Nephron progenitor cell (in vitro differentiated cells): ENCODE results near the gene ADGRG1.

Experiments used
- DNase-seq: peaks from one replicate; pipeline ENCODE4 v3.0.0; 2021
- H3K27ac Mint-ChIP-seq: 2 replicates; pipeline ENCODE4 v1.8.0; 2021; ENCODE audit warnings: mild to moderate bottlenecking, moderate library complexity, mixed read lengths
- H3K27me3 Mint-ChIP-seq: 2 replicates; pipeline ENCODE4 v1.8.0; 2021; ENCODE audit warnings: mild to moderate bottlenecking, low read depth, mixed read lengths; ENCODE audit not compliant: poor library complexity
- H3K36me3 Mint-ChIP-seq: 2 replicates; pipeline ENCODE4 v1.8.0; 2021; ENCODE audit warnings: low read depth, mixed read lengths
- H3K4me1 Mint-ChIP-seq: 2 replicates; pipeline ENCODE4 v1.8.0; 2021; ENCODE audit warnings: mixed read lengths
- H3K4me3 Mint-ChIP-seq: 2 replicates; pipeline ENCODE4 v1.8.0; 2021; ENCODE audit warnings: mild to moderate bottlenecking, moderate library complexity, mixed read lengths
- H3K9me3 Mint-ChIP-seq: 2 replicates; pipeline ENCODE4 v1.8.0; 2021; ENCODE audit warnings: mild to moderate bottlenecking, moderate library complexity, mixed read lengths
- TF ChIP-seq, protein P1 (sequence below): fragments of 200-600 bp; sonication (generic); IDR thresholded peaks from 2 replicates; pipeline ENCODE4 v1.5.0; 2021; ENCODE audit warnings: antibody characterized with exemption

Gene ADGRG1

DNA sequence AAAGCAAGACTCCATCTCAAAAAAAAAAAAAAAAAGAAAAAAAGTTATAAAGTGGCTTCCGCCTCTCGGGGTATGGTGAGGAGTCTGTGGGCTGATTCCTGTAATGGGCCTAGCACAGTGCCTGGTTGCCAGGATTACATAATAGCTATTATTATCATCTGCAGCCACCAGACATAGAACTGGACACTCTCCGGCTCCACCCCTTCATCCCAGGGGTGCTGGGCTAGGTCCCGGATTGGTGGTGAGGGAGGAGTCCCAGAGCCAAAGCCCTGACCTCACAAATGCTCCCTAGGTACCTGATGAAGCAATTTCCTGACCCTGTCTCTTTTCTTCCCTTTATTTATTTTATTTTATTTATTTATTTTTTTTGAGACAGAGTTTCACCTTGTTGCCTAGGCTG is 11.6 kb upstream of the ADGRG1 start:
- no peak for DNase-seq
- Mint-ChIP-seq H3K36me3 (no peaks in the 10 kb centered on the region), H3K27ac (no peak overlapping the region), H3K27me3 (peaks cover 4% of the 10 kb centered on the region), H3K4me1 (peaks cover 21% of the 10 kb centered on the region), H3K9me3 (no peaks in the 10 kb centered on the region), H3K4me3 (no peak overlapping the region)
- TF ChIP-seq, protein P1, sequence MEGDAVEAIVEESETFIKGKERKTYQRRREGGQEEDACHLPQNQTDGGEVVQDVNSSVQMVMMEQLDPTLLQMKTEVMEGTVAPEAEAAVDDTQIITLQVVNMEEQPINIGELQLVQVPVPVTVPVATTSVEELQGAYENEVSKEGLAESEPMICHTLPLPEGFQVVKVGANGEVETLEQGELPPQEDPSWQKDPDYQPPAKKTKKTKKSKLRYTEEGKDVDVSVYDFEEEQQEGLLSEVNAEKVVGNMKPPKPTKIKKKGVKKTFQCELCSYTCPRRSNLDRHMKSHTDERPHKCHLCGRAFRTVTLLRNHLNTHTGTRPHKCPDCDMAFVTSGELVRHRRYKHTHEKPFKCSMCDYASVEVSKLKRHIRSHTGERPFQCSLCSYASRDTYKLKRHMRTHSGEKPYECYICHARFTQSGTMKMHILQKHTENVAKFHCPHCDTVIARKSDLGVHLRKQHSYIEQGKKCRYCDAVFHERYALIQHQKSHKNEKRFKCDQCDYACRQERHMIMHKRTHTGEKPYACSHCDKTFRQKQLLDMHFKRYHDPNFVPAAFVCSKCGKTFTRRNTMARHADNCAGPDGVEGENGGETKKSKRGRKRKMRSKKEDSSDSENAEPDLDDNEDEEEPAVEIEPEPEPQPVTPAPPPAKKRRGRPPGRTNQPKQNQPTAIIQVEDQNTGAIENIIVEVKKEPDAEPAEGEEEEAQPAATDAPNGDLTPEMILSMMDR = no peak

DNA sequence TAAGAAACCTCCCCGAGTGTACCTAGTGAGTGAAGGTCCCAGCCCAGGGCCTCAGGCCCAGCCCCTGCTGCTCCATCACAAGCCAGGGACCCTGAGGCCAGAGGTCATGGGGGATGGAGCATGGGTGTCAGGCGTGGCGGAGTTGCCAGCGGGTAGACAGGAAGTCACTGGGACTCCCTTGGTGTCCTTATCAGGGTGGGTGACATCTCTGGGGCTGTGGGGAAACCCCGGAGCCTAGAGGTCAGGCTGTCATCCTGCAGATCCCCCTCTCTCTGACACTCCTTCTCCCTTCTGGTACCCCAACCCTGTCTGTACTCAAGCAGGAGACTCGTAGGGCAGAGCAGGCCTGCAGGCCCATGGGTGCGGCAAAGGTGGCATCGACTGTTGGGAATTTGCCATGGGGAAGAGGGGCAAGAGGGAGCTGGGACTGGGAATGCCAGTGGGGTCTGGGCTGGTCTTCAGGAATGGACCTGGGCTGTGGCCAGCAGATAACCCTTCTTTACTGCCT is 10.8 kb upstream of the ADGRG1 start:
- Mint-ChIP-seq H3K9me3 (no peaks in the 10 kb centered on the region), H3K36me3 (no peaks in the 10 kb centered on the region)

DNA sequence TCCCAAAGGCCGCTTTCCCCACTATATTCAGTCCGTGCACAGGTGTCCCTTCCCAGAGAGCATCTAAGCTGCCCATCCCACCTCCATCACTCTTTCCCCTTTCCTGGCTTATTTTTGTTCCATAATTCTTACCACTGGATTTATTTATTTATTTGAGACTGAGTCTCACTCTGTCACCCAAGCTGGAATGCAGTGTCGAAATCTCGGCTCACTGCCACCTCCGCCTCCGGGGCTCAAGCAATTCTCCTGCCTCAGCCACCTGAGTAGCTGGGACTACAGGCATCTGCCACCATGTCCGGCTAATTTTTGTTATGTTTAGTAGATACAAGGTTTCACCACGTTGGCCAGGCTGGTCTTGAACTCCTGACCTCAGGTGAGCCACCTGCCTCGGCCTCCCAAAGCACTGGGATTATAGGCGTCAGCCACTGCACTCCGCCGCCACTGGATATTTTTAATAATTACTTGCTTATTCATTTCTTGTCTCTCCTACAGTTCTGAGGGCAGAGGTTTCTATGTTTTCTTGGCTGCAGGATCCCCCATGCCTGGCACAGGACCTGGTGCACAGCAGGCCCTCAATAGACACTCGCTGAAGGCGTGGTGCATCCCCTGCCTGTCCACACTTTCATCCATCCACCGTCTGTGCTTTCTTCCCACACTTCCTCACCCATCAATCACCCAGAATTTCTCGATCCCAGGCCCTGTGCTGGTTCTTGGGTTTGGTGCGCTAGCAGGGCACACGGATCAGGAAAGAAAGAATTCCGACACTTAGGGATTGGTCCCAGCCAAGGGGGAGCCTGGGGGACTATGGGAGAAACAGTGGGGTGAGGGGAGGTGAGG is 9.9 kb upstream of the ADGRG1 start:
- Mint-ChIP-seq H3K9me3 (no peaks in the 10 kb centered on the region), H3K36me3 (no peaks in the 10 kb centered on the region), H3K4me1 (peaks cover 38% of the 10 kb centered on the region), H3K4me3 (no peak overlapping the region), H3K27ac (peak overlapping the region; percentile 23), H3K27me3 (peaks cover 3% of the 10 kb centered on the region)
- no peak for DNase-seq
- TF ChIP-seq, protein P1 = no peak

More for the DNA sequence above, 10.8 kb upstream of the ADGRG1 start:
- no peak overlapping the region for H3K27ac Mint-ChIP-seq
- TF ChIP-seq, protein P1 = no peak
- peaks cover 4% of the 10 kb centered on the region for H3K27me3 Mint-ChIP-seq
- no peak overlapping the region for H3K4me3 Mint-ChIP-seq
- H3K4me1 Mint-ChIP-seq = peaks cover 29% of the 10 kb centered on the region
- DNase-seq = no peak

DNA sequence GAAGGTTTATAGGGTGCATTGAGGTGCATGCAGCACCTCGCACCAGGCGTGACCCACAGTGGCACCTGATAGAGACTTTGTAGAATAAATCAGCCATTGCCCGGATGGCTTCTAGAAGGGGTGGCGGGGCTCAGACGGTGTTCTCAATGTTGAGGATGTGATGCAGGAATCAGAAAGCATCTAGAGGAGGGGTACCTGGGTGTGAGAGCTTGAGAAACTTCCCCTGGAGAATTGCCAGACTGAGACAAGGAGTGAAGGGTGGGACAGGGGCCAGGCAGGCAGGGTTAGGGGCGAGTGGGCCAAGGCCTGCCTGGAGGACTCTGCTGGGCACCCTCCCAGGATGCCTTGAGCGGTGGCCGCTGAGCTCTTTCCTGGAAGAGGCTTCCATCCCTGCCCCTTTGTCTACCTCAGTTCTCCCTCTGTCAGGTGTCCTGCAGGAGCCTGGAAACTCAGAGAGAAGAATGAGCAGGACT is 9.3 kb upstream of the ADGRG1 start:
- no peaks in the 10 kb centered on the region for H3K36me3 Mint-ChIP-seq
- H3K4me1 Mint-ChIP-seq = peaks cover 44% of the 10 kb centered on the region
- H3K27ac Mint-ChIP-seq = no peak overlapping the region
- H3K27me3 Mint-ChIP-seq = no peaks in the 10 kb centered on the region
- H3K9me3 Mint-ChIP-seq = no peaks in the 10 kb centered on the region
- no peak overlapping the region for H3K4me3 Mint-ChIP-seq
- no peak for DNase-seq
- TF ChIP-seq, protein P1 = no peak

DNA sequence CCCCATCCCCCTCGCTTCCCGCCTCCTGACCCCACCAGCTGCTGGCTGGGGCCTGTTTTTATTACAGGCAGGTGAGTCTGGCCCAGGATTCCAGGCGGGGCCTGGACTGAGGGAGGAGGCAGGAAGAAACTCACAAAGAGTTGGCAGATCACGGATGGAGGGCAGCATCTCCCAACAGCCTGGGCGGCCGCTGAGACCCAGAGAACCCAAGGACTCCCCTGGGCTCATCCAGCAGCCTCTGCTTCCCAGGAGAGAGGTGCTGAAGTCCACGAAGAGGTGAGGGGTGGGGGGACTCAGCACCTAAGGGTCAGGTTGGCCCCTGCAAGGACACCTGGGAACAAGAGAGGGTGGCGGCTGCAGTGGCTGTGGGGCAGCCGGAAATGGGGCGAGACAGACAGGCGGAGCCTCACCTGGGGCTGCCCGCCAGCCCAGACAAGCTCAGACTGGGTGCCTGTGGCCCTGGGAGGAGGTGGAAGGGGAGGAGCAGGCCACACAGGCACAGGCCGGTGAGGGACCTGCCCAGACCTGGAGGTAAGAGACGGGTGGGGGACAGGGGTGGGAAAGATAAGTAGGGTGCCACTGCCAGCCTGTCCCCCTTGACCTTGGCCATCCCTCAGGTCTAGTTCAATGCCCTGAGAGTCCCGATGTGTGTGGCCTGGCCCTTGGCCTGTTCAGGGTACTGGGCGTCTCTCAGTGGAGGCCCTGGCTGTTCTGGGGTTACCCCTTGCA is 8.7 kb upstream of the ADGRG1 start:
- Mint-ChIP-seq H3K27me3 (no peaks in the 10 kb centered on the region), H3K27ac (no peak overlapping the region), H3K4me1 (peaks cover 50% of the 10 kb centered on the region), H3K9me3 (no peaks in the 10 kb centered on the region), H3K36me3 (no peaks in the 10 kb centered on the region), H3K4me3 (no peak overlapping the region)
- DNase-seq = no peak
- TF ChIP-seq, protein P1 = no peak
